Uterus (tissue), 4 donors: ENCODE measurements around the gene VWC2L. TPM values are rescaled to one million over a fixed set of nuclear protein-coding genes. Genes with fewer than 3 reads are reported as not detected.

Experiments
- DNase-seq, 2 donors: peaks; one replicate each; pipeline ENCODE4 v3.0.0-alpha.2; 2019 to 2020
- H3K27ac ChIP-seq, 2 donors: fragments of 200-600 bp; sonication (generic); 1 replicate in 1 of 2; 2 replicates in 1 of 2; pipeline ENCODE4 v1.5.1; 2016 to 2018
- H3K27me3 ChIP-seq, 2 donors: fragments of 200-600 bp; sonication (generic); one replicate each; pipeline ENCODE4 v1.5.1; 2018 to 2019; ENCODE audit warnings: control low read depth in 1 of 2
- H3K36me3 ChIP-seq, 2 donors: fragments of 200-600 bp; sonication (generic); one replicate each; pipeline ENCODE4 v1.5.1; 2019; ENCODE audit warnings: control low read depth in 1 of 2
- H3K4me1 ChIP-seq, 2 donors: fragments of 200-600 bp; sonication (generic); one replicate each; pipeline ENCODE4 v1.5.1; 2018 to 2019; ENCODE audit warnings: control low read depth in 1 of 2
- H3K4me3 ChIP-seq, 2 donors: fragments of 200-600 bp; sonication (generic); 1 replicate in 1 of 2; 2 replicates in 1 of 2; pipeline ENCODE4 v1.5.1; 2018 to 2019; ENCODE audit warnings: mild to moderate bottlenecking in 1 of 2
- H3K9me3 ChIP-seq, 2 donors: fragments of 200-600 bp; sonication (generic); one replicate each; pipeline ENCODE4 v1.5.1; 2019; ENCODE audit warnings: control low read depth in 1 of 2
- POLR2A ChIP-seq, 2 donors: fragments of 450-650 bp; IDR thresholded peaks; one replicate each; pipeline ENCODE4 v1.6.1; 2016; ENCODE audit warnings: antibody characterized with exemption in 2 of 2, mild to moderate bottlenecking in 1 of 2, moderate library complexity in 1 of 2
- intact Hi-C: fragments of 100-400 bp; cut with DNase I; formaldehyde crosslinking; loops from one replicate; pipeline ENCODE4 v1.15.1; 2023; ENCODE audit warnings: low total_unique reads
- total RNA-seq, 4 donors: library from RNA; depleted of rRNA in 3 of 4; stranded (reverse); fragments of >200 nt in 3 of 4; gene quantifications; one replicate each; pipeline versions ENCODE4 v1.1.0 to v1.2.4, GENCODE V29; 2014 to 2023
- TF ChIP-seq, protein P1 (sequence below), 4 experiments: fragments of 200-600 bp in 2 of 4; fragments of 450-650 bp in 2 of 4; sonication (generic) in 2 of 4; IDR thresholded peaks; one replicate each; pipeline ENCODE4 v1.5.1; 2016 to 2019; ENCODE audit warnings: antibody characterized with exemption in 4 of 4, mild to moderate bottlenecking in 2 of 4, moderate library complexity in 1 of 4
- donor health status: DM: yes; HTN: yes; CAD: no.

Gene VWC2L
- total RNA-seq, 4 donors from 2014 or later = 0.21 TPM; not detected in 3

DNA sequence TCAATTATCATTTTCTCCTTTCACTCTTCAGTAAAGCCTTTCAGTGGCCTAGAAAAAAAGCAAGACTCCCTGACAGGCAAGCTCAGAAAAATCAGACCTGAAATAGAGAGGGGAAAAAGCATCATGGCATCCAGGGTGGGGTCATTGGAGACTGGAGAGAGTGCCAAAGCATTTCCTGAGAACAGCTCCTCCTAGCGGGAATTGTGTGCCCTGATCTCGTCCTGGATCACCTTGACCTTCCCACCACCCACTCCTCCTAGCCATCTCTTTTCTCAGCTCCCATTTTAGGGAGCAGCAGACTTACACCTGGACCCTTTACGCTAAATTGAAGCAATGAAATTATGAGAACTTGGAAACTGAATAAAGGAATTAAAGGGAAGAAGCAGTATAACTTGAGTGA is 176.6 kb downstream of the VWC2L start:
- Histone ChIP-seq H3K4me1 (no peaks in the 10 kb centered on the region), H3K27ac (no peak overlapping the region), H3K27me3 (no peaks in the 10 kb centered on the region), H3K36me3 (no peaks in the 10 kb centered on the region), H3K9me3 (no peaks in the 10 kb centered on the region), H3K4me3 (no peak overlapping the region)
- no peak for TF ChIP-seq POLR2A (IDR thresholded peaks at IDR 0.05)
- TF ChIP-seq, protein P1, sequence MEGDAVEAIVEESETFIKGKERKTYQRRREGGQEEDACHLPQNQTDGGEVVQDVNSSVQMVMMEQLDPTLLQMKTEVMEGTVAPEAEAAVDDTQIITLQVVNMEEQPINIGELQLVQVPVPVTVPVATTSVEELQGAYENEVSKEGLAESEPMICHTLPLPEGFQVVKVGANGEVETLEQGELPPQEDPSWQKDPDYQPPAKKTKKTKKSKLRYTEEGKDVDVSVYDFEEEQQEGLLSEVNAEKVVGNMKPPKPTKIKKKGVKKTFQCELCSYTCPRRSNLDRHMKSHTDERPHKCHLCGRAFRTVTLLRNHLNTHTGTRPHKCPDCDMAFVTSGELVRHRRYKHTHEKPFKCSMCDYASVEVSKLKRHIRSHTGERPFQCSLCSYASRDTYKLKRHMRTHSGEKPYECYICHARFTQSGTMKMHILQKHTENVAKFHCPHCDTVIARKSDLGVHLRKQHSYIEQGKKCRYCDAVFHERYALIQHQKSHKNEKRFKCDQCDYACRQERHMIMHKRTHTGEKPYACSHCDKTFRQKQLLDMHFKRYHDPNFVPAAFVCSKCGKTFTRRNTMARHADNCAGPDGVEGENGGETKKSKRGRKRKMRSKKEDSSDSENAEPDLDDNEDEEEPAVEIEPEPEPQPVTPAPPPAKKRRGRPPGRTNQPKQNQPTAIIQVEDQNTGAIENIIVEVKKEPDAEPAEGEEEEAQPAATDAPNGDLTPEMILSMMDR (IDR thresholded peaks at IDR 0.05) = no peak
- DNase-seq = no peak
- intact Hi-C loops = no loop called here

DNA sequence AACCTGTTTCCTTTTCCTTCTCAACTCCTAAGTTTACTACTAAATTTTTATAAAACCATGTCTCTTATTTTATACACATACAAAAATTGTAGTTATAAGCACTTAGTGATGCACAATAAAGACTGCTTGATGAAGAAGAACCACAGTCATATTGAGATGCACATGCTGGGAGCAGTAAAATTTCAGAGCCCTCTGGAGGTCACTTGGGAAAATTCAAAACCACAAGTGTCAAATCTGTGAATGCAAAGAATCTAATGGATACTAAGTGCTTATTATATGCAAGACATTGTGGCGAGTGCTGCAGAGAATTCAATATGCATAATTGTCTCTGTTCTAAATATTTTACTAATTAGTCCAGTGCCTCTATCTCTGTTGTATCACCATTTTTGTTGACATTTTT is 180.5 kb downstream of the VWC2L start:
- DNase-seq = no peak
- no peak overlapping the region for H3K27ac ChIP-seq
- no peaks in the 10 kb centered on the region for H3K4me1 ChIP-seq
- no peak overlapping the region for H3K4me3 ChIP-seq
- no peaks in the 10 kb centered on the region for H3K9me3 ChIP-seq
- no peaks in the 10 kb centered on the region for H3K36me3 ChIP-seq
- TF ChIP-seq POLR2A (IDR thresholded peaks at IDR 0.05) = no peak
- TF ChIP-seq, protein P1 (IDR thresholded peaks at IDR 0.05) = no peak
- H3K27me3 ChIP-seq = no peaks in the 10 kb centered on the region
- intact Hi-C loops = no loop called here

DNA sequence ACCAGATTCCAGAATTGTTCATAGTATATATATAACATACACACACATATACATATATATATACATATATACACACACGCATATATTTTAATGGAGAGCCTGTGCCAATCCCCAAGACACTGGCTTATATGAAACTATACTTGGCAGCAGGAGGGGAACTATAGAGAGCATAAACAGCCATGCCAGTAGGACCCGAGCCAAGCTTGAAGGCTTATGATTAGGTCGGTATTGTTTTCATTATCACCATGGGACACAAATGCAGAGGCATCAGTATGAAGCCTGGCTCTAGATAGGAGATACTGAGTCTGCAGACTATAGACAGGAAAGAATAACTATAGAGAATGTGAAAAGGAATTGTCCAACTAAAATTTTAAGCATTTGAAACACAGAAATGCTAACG is 181.2 kb downstream of the VWC2L start:
- no peaks in the 10 kb centered on the region for H3K4me1 ChIP-seq
- H3K27ac ChIP-seq = no peak overlapping the region
- no peak for DNase-seq
- H3K36me3 ChIP-seq = no peaks in the 10 kb centered on the region
- H3K4me3 ChIP-seq = no peak overlapping the region
- no peaks in the 10 kb centered on the region for H3K27me3 ChIP-seq
- H3K9me3 ChIP-seq = no peaks in the 10 kb centered on the region
- intact Hi-C loops = no loop called here
- TF ChIP-seq POLR2A (IDR thresholded peaks at IDR 0.05) = no peak
- TF ChIP-seq, protein P1 (IDR thresholded peaks at IDR 0.05) = no peak

DNA sequence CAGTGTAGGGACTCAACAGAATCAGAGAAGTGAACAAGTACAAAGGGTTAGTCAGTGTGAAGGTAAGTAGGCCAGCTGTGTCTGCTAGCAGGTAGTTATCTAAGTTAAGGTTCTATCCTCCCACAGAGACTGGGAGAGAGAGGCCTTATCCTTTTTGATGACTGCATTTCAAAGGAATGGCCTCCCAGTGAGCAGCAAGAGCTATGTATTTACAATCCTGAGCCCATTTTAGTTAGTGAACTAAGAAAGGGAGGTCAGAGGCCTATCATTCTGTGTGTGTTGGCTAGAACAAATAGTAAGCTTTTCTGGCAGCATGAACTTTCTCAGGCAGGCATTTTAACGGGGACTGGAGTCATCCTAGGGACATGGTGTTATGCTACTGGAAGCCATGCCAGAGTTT is 182.9 kb downstream of the VWC2L start:
- intact Hi-C loops = no loop called here
- no peaks in the 10 kb centered on the region for H3K27me3 ChIP-seq
- H3K36me3 ChIP-seq = no peaks in the 10 kb centered on the region
- TF ChIP-seq, protein P1 (IDR thresholded peaks at IDR 0.05) = no peak
- TF ChIP-seq POLR2A (IDR thresholded peaks at IDR 0.05) = no peak
- H3K4me1 ChIP-seq = no peaks in the 10 kb centered on the region
- H3K27ac ChIP-seq = no peak overlapping the region
- H3K4me3 ChIP-seq = no peak overlapping the region
- no peaks in the 10 kb centered on the region for H3K9me3 ChIP-seq
- DNase-seq = no peak

DNA sequence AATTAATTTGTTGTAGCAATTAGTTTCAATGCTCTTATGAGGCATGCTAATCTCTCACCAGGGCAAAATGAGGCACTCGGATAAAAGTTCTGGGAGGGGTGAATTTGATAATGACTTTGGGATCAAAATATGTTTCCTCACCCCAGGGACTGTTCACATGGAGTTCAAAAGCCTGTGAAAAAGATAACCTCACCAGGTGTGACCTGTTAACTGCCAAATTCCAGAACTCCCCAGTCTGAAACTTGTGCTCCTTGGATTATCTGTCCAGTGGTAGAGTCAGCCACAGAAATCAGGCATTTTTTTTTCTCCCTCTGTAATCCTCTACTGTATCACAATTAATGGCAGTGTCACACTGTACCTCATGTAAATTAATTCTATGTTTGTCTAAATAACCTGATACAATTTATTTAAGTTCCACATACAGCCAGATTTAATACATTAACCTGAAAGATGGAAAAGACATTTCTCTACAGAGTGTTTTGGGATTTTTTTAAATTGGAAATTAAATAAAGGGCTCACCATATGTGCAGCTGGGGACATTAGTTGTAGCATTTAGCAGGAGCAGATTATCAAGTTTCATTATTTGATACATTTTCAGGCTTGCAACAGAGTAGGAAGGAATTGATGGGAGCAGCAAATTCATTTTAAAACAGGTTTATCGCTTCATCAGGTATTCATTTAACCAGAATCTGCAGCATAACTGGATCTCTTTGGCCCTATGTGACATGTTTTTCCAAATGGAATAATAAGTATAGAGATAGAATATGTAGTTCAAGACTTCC is 191.2 kb downstream of the VWC2L start:
- no peak for TF ChIP-seq POLR2A (IDR thresholded peaks at IDR 0.05)
- TF ChIP-seq, protein P1 (IDR thresholded peaks at IDR 0.05) = no peak
- H3K4me1 ChIP-seq = no peaks in the 10 kb centered on the region
- intact Hi-C loops = no loop called here
- no peaks in the 10 kb centered on the region for H3K9me3 ChIP-seq
- DNase-seq = no peak
- no peaks in the 10 kb centered on the region for H3K27me3 ChIP-seq
- no peaks in the 10 kb centered on the region for H3K36me3 ChIP-seq
- H3K27ac ChIP-seq = no peak overlapping the region
- no peak overlapping the region for H3K4me3 ChIP-seq
